ENCODE data around the gene MAST4. TPM values are rescaled to one million over a fixed set of nuclear protein-coding genes. Genes with fewer than 3 reads are reported as not detected.

The MAST4 gene
- total RNA-seq, 1 donor from 2014 or later: 10.4 TPM

- peaks cover 12 to 21% (median 16%) of the 10 kb centered on the region in 3 donors for H3K4me1 ChIP-seq (ENCODE audit: control insufficient read depth in 3 of 3, insufficient read depth in 3 of 3, low read length in 3 of 3)
- H3K27ac ChIP-seq (ENCODE audit: low read depth, low read length): peak overlapping the region; percentile 34
- H3K27me3 ChIP-seq (ENCODE audit: control insufficient read depth in 3 of 3, insufficient read depth in 3 of 3, low read length in 3 of 3): no peaks in the 10 kb centered on the region
- H3K9ac ChIP-seq (ENCODE audit: low read depth in 1 of 3, low read length in 3 of 3): peak overlapping the region in 1 of 3 donors; percentile 46
- H3K4me3 ChIP-seq (ENCODE audit: low read length in 3 of 3): peak overlapping the region; percentile 27 to 45 (median 41)
- H3K9me3 ChIP-seq (ENCODE audit: control insufficient read depth in 3 of 3, low read length in 3 of 3): no peaks in the 10 kb centered on the region
- H3K36me3 ChIP-seq (ENCODE audit: control insufficient read depth in 3 of 3, insufficient read depth in 3 of 3, low read length in 3 of 3): no peaks in the 10 kb centered on the region
Observed at GRCh38 chr5:67215519-67216471, 619.6 kb downstream of the MAST4 start.

GRCh38 chr5:67216564-67216963 is 620.4 kb downstream of the MAST4 start:
- no peak overlapping the region for H3K27ac ChIP-seq (ENCODE audit: low read depth, low read length)

More at GRCh38 chr5:67216564-67216963, 620.4 kb downstream of the MAST4 start:
- H3K27me3 ChIP-seq (ENCODE audit: control insufficient read depth in 3 of 3, insufficient read depth in 3 of 3, low read length in 3 of 3): no peaks in the 10 kb centered on the region
- no peak overlapping the region for H3K4me3 ChIP-seq (ENCODE audit: low read length in 3 of 3)
- no peaks in the 10 kb centered on the region for H3K9me3 ChIP-seq (ENCODE audit: control insufficient read depth in 3 of 3, low read length in 3 of 3)
- peaks cover 12 to 21% (median 16%) of the 10 kb centered on the region in 3 donors for H3K4me1 ChIP-seq (ENCODE audit: control insufficient read depth in 3 of 3, insufficient read depth in 3 of 3, low read length in 3 of 3)
- no peaks in the 10 kb centered on the region for H3K36me3 ChIP-seq (ENCODE audit: control insufficient read depth in 3 of 3, insufficient read depth in 3 of 3, low read length in 3 of 3)
- peak overlapping the region in 1 of 3 donors; percentile 28 for H3K9ac ChIP-seq (ENCODE audit: low read depth in 1 of 3, low read length in 3 of 3)
